ENCODE measurements around the gene CDC6.

The CDC6 gene

GRCh38 chr17:40323391-40324381 lies 36.0 kb downstream of the CDC6 start:
- FAIRE-seq: no peak

GRCh38 chr17:40325156-40326013 lies 37.7 kb downstream of the CDC6 start:
- FAIRE-seq: no peak

- no peak for FAIRE-seq
Measured at GRCh38 chr17:40326014-40326831, 38.5 kb downstream of the CDC6 start.

- FAIRE-seq: no peak
Measured at GRCh38 chr17:40326832-40327199, 39.1 kb downstream of the CDC6 start.

- FAIRE-seq: no peak
Measured at GRCh38 chr17:40327244-40327729, 39.6 kb downstream of the CDC6 start.

GRCh38 chr17:40327735-40328385 lies 40.2 kb downstream of the CDC6 start:
- FAIRE-seq: no peak

- no peak for FAIRE-seq
Measured at GRCh38 chr17:40328386-40328766, 40.7 kb downstream of the CDC6 start.

GRCh38 chr17:40329839-40330794 lies 42.4 kb downstream of the CDC6 start:
- FAIRE-seq: no peak

- no peak for FAIRE-seq
Measured at GRCh38 chr17:40330850-40331470, 43.3 kb downstream of the CDC6 start.

- FAIRE-seq: no peak
Measured at GRCh38 chr17:40331743-40332641, 44.3 kb downstream of the CDC6 start.

- no peak for FAIRE-seq
Measured at GRCh38 chr17:40333781-40334448, 46.2 kb downstream of the CDC6 start.

- FAIRE-seq: no peak
Measured at GRCh38 chr17:40335620-40336019, 47.9 kb downstream of the CDC6 start.

GRCh38 chr17:40337351-40337750 lies 49.7 kb downstream of the CDC6 start:
- no peak for FAIRE-seq

GRCh38 chr17:40338058-40338457 lies 50.4 kb downstream of the CDC6 start:
- FAIRE-seq: no peak

GRCh38 chr17:40338941-40339649 lies 51.4 kb downstream of the CDC6 start:
- no peak for FAIRE-seq

GRCh38 chr17:40340327-40340726 lies 52.6 kb downstream of the CDC6 start:
- FAIRE-seq: no peak

GRCh38 chr17:40340880-40341807 lies 53.5 kb downstream of the CDC6 start:
- no peak for FAIRE-seq
